Astrocyte of the cerebellum (primary cell): ENCODE results near the gene RNU7-1.

ENCODE experiments used
- DNase-seq: peaks from one replicate; pipeline ENCODE4 v3.0.0-alpha.2; 2011; ENCODE audit warnings: low read depth
- H3K4me3 ChIP-seq: 2 replicates; pipeline ENCODE4 v1.5.1; 2011; ENCODE audit warnings: mild to moderate bottlenecking, low read depth, low read length, moderate library complexity
- in situ Hi-C: cut with HindIII; loops from 2 replicates; pipeline ENCODE4 v1.10.0; 2017; ENCODE audit warnings: low sequenced_read_pairs
- TF ChIP-seq, protein P1 (sequence below): IDR thresholded peaks from 2 replicates; pipeline ENCODE4 v1.5.1; 2012; ENCODE audit warnings: low read length, low read depth, moderate library complexity, mild to moderate bottlenecking; ENCODE audit errors: missing control alignments

Gene RNU7-1

DNA sequence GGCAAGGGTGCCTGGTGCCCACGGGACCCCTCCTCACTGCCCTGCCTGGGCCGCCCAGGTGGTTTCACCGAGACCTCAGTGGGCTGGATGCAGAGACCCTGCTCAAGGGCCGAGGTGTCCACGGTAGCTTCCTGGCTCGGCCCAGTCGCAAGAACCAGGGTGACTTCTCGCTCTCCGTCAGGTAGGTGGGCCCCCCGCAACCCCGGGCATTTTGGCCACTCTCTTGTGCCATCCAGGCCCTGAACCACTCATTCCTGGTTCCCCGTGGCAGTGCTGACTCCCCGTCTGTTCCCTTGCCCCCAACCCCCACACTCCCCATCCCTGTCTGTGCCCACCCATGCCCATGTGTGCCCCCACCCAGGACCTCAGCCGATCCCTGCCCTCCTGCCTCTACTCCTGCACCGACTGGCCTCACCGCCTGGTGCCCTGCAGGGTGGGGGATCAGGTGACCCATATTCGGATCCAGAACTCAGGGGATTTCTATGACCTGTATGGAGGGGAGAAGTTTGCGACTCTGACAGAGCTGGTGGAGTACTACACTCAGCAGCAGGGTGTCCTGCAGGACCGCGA, 8.0 kb downstream of the RNU7-1 start:
- TF ChIP-seq, protein P1, sequence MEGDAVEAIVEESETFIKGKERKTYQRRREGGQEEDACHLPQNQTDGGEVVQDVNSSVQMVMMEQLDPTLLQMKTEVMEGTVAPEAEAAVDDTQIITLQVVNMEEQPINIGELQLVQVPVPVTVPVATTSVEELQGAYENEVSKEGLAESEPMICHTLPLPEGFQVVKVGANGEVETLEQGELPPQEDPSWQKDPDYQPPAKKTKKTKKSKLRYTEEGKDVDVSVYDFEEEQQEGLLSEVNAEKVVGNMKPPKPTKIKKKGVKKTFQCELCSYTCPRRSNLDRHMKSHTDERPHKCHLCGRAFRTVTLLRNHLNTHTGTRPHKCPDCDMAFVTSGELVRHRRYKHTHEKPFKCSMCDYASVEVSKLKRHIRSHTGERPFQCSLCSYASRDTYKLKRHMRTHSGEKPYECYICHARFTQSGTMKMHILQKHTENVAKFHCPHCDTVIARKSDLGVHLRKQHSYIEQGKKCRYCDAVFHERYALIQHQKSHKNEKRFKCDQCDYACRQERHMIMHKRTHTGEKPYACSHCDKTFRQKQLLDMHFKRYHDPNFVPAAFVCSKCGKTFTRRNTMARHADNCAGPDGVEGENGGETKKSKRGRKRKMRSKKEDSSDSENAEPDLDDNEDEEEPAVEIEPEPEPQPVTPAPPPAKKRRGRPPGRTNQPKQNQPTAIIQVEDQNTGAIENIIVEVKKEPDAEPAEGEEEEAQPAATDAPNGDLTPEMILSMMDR = no peak
- in situ Hi-C loops = no loop called here
- DNase-seq = no peak
- H3K4me3 ChIP-seq = no peak overlapping the region

- H3K4me3 ChIP-seq = no peak overlapping the region
- in situ Hi-C loops = no loop called here
- TF ChIP-seq, protein P1 = no peak
- no peak for DNase-seq
Observed at GRCh38 chr12:6952121-6952862, 8.7 kb downstream of the RNU7-1 start.

DNA sequence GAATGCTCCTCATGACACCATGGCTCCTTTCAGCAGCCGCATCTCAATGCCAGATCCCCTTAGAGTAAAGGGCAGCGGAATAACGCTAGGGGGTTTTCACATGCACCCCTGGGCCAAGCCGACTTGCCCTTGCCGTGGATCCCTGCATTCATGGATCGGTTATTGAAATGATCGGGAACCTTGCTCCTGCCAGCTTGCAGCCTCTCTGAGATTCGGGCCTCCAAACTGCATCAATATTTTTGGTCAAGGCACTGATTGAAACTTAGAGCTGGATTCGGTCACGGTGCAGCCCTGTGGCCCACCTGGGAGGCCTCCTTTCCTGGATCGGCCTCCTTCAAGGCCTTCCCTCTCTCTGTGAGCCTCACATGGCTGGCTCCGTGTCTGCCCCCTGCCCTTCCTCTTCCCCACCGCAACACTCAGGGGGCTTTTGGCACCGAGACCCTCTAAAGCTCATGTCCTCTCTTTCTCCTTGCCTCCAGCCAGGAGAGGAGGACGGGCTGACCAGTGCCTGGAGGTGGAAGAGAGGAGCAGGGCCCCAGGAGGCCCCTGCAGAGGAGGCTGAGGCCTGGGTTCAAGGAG, 9.3 kb downstream of the RNU7-1 start:
- in situ Hi-C loops = no loop called here
- no peak for DNase-seq
- TF ChIP-seq, protein P1 = no peak
- H3K4me3 ChIP-seq = no peak overlapping the region

DNA sequence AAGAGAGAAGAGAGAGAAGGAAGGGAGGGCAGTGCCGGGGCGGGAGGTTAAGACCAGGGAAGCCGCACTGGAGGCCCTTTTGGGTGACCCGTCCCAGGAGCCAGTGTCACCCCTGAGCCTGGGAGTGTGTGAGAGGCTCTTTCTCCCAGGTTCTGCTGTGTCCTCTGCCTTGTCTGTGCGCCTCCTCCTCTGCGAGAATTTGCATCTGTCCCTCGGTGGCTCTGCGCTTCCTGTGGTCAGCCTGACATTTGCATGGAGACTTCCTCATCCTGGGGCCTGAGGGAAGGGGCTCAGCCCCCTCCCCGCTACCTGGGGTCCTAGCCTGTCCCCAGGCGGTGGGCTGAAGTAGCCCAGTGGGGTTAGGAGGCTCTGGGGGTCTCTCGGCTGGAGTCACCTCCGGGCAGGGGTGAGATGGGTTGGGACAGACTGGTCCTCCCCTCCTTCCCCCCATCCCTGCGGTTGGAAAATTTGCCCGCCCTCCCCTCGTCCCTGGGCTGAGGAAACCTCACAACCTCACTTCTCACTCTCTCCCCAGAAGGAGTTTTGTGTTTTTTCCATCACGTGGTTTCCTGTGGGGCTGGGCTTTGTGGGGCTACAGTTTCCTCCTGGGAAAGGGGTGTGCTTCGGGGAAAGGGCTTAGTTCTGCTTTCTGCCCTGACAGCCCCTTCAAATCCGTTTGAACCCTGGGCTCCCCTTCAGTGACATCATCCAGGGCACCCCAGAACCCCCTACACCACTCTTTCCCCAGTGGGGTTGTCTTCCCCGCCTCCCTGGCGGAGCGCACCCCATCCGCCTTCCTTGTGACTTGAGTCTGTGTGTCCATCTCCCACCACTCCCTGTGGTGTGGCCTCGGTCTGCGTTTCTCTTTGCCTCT, 10.1 kb downstream of the RNU7-1 start:
- no peak for DNase-seq
- no peak overlapping the region for H3K4me3 ChIP-seq
- TF ChIP-seq, protein P1 = no peak
- in situ Hi-C loops = no loop called here

DNA sequence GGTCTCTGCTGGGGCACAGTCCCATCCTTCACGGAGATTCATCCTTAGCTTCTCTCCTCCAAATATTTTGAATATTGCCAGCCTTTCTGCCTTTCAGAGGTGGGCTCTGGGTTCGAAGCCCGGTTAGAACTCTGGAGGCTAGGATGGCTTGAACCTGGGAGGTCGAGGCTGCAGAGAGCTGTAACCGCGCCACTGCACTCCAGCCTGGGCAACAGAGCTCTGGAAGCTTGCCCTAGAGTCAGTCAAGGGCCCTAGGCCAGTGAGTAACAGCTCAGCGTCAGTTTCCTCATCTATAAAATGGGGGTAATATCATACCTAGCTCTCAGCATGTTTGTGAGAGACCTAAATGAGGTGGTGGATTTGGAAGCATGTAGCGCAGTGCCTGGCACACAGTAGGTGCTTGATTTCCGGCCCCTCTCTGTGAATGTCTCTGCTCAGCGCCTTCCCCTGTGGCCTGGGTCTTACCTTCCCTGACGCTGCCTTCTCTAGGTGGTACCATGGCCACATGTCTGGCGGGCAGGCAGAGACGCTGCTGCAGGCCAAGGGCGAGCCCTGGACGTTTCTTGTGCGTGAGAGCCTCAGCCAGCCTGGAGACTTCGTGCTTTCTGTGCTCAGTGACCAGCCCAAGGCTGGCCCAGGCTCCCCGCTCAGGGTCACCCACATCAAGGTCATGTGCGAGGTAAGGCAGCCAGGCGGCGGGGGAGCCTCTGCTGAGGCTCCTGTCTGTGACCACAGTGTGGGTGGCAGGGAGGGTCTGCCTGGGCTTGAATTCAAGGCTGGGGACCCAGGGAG, 10.9 kb downstream of the RNU7-1 start:
- TF ChIP-seq, protein P1 = no peak
- in situ Hi-C loops = no loop called here
- H3K4me3 ChIP-seq = no peak overlapping the region
- DNase-seq = no peak
